ENCODE data around the gene ZNF205.

The ZNF205 gene

DNA sequence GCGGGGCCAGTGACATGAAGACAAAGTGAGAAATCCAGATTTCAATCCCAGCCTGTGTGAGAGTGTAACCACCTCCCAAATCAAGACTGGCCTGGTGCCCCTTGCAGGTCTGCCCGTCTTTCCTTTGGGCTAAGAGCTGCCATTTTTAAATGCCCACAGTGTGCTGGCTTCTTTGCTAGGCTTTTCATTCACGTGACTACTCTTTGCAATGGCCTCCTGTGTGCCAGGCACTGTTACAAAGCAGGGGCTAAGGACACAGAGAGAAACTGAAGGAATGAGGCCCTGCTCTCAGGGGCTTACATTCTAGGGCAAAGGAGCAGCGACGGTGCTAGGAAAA is 13.0 kb upstream of the ZNF205 start:
- TF ChIP-seq SIN3A (IDR thresholded peaks at IDR 0.05; ENCODE audit: borderline replicate concordance, insufficient read depth, low read length) (no peak), REST (IDR thresholded peaks at IDR 0.05; ENCODE audit: insufficient read depth in 1 of 2, low read depth in 2 of 2, low read length in 2 of 2) (no peak), FOXP2 (optimal IDR thresholded peaks at IDR 0.05; ENCODE audit: borderline replicate concordance, extremely low read depth, extremely low read length, insufficient read depth) (no peak), TAF1 (IDR thresholded peaks at IDR 0.05; ENCODE audit: borderline replicate concordance, insufficient read depth, low read length) (no peak), POLR2AphosphoS5 (IDR thresholded peaks at IDR 0.05; ENCODE audit: low read depth, low read length) (no peak)

- TF ChIP-seq SIN3A (IDR thresholded peaks at IDR 0.05; ENCODE audit: borderline replicate concordance, insufficient read depth, low read length) = no peak
- TF ChIP-seq REST (IDR thresholded peaks at IDR 0.05; ENCODE audit: insufficient read depth in 1 of 2, low read depth in 2 of 2, low read length in 2 of 2) = no peak
- no peak for TF ChIP-seq TAF1 (IDR thresholded peaks at IDR 0.05; ENCODE audit: borderline replicate concordance, insufficient read depth, low read length)
- TF ChIP-seq POLR2AphosphoS5 (IDR thresholded peaks at IDR 0.05; ENCODE audit: low read depth, low read length) = no peak
- TF ChIP-seq FOXP2 (optimal IDR thresholded peaks at IDR 0.05; ENCODE audit: borderline replicate concordance, extremely low read depth, extremely low read length, insufficient read depth) = no peak
These were observed 12.5 kb upstream of the ZNF205 start for GRCh38 chr16:3099732-3100499.

- TF ChIP-seq SIN3A (IDR thresholded peaks at IDR 0.05; ENCODE audit: borderline replicate concordance, insufficient read depth, low read length) (no peak), REST (IDR thresholded peaks at IDR 0.05; ENCODE audit: insufficient read depth in 1 of 2, low read depth in 2 of 2, low read length in 2 of 2) (no peak), TAF1 (IDR thresholded peaks at IDR 0.05; ENCODE audit: borderline replicate concordance, insufficient read depth, low read length) (no peak), FOXP2 (optimal IDR thresholded peaks at IDR 0.05; ENCODE audit: borderline replicate concordance, extremely low read depth, extremely low read length, insufficient read depth) (no peak), POLR2AphosphoS5 (IDR thresholded peaks at IDR 0.05; ENCODE audit: low read depth, low read length) (no peak)
These were observed 11.2 kb upstream of the ZNF205 start for GRCh38 chr16:3101018-3101840.

DNA sequence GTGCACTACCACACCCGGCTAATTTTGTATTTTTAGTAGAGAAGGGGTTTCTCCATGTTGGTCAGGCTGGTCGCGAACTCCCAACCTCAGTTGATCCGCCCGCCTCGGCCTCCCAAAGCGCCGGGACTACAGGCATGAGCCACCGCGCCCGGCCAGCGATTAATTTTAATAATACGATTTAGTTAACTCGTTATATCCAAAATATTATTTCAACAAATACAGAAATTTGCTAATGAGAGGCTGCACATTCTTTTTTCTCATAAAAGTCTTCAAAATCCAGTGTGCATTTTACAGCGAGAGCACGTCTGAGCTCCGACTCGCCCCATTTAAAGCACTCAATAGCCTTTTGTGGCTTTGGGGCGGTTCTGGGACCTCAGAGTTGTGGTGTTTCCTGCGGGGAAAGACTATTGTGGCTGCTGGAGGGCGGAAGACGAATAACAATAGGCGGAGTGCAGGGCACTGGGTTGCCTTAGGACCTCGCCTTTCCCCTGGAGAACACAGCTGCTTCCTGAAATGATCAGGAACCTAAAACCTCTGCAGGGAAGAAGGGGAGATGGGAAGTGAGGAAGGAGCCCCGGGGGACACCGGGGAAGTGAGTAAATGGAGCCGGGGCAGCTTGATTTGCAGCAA is 10.4 kb upstream of the ZNF205 start:
- no peak for TF ChIP-seq POLR2AphosphoS5 (IDR thresholded peaks at IDR 0.05; ENCODE audit: low read depth, low read length)

DNA sequence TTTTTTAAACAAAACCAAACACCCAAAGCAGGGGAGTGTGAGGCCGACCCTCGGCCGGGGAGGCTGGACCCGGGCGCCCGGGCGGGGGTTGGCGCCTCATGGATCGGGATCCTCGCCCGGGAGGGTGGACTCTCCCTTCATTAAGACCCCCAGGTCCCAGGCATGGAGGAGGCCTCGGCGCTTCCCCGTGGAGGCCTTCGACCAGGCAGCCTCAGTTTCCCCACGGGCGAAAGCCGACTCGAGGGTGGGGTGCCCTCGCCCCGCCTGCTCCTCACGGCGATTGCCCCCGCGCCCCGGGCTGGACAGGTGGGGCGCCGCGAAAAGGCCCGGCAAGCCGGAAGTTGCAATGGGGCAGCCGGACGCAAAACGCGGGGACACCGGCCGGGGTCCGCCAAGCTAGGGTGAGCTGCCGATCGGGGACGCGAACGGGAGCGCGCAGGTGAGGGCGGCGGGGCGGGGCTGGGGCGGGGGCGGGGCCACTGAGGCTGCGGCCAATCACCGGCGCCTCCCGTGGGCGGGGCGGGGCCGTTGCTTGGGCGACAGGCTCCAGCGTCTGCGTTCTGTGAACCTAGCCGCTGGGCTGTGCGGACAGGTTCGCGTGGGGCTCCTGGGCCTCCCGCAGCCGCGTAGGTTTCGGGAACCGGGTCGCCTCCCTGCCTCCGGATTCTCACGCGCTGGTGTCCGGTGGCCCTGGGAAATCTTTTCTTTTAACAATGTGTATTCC is 6.0 kb upstream of the ZNF205 start:
- TF ChIP-seq SIN3A (IDR thresholded peaks at IDR 0.05; ENCODE audit: borderline replicate concordance, insufficient read depth, low read length) = peak; percentile 53; the same call in 1 of the 2 replicates
- TF ChIP-seq REST (IDR thresholded peaks at IDR 0.05; ENCODE audit: insufficient read depth in 1 of 2, low read depth in 2 of 2, low read length in 2 of 2) = no peak
- no peak for TF ChIP-seq FOXP2 (optimal IDR thresholded peaks at IDR 0.05; ENCODE audit: borderline replicate concordance, extremely low read depth, extremely low read length, insufficient read depth)
- peak; percentile 54 for TF ChIP-seq POLR2AphosphoS5 (IDR thresholded peaks at IDR 0.05; ENCODE audit: low read depth, low read length)
- TF ChIP-seq TAF1 (IDR thresholded peaks at IDR 0.05; ENCODE audit: borderline replicate concordance, insufficient read depth, low read length) = 0 out of 2 replicates have a peak, but pooled peaks have one; percentile 40

All from PFSK-1 (cell line).